ENCODE data around the gene SEMA5A. TPM values are rescaled to one million over a fixed set of nuclear protein-coding genes. Genes with fewer than 3 reads are reported as not detected.

Gene SEMA5A
- total and polyA plus RNA-seq, 2 donors (not counting 1 experiment from before 2014, with no cell fraction given): not detected

- Histone ChIP-seq H2AFZ (ENCODE audit: insufficient read depth, low read depth, low read length, poor library complexity, severe bottlenecking) (no peak overlapping the region), H3K79me2 (ENCODE audit: control insufficient read depth, insufficient read depth, low read length) (no peaks in the 10 kb centered on the region), H3K9me3 (ENCODE audit: control extremely low read depth in 1 of 3, control insufficient read depth in 2 of 3, insufficient read depth in 1 of 3, low read length in 2 of 3) (no peaks in the 10 kb centered on the region), H3K27ac (ENCODE audit: low read length in 2 of 2) (no peak overlapping the region), H3K4me3 (ENCODE audit: control extremely low read depth in 1 of 5, extremely low read depth in 1 of 5, insufficient read depth in 1 of 5, low read depth in 2 of 5, low read length in 4 of 5) (no peak overlapping the region), H3K4me2 (replicated peaks; ENCODE audit: low read depth, low read length, poor library complexity, severe bottlenecking) (no peak overlapping the region), H3K36me3 (replicated peaks in 1 of 2; ENCODE audit: control extremely low read depth in 1 of 2, control insufficient read depth in 1 of 2, extremely low read depth in 1 of 2, insufficient read depth in 2 of 2, low read length in 1 of 2) (no peaks in the 10 kb centered on the region), H3K27me3 (replicated peaks in 1 of 4; ENCODE audit: control extremely low read depth in 1 of 4, control insufficient read depth in 3 of 4, insufficient read depth in 4 of 4, low read length in 3 of 4) (no peaks in the 10 kb centered on the region), H3K4me1 (ENCODE audit: control insufficient read depth in 2 of 2, insufficient read depth in 2 of 2, low read length in 2 of 2) (no peaks in the 10 kb centered on the region), H4K20me1 (ENCODE audit: control insufficient read depth, insufficient read depth, low read length, poor library complexity, severe bottlenecking) (no peaks in the 10 kb centered on the region), H3K9ac (ENCODE audit: low read length) (no peak overlapping the region)
- POLR2A ChIA-PET: no interaction called here
- DNase-seq (no peak), ATAC-seq (ENCODE audit: low read depth) (no peak)
- no peaks in the 10 kb centered on the region for H3K9me3 Mint-ChIP-seq (ENCODE audit: insufficient read depth)
- 77% methylated on average over 5 of the region's 6 CpGs for WGBS (ENCODE audit: insufficient coverage)
- intact Hi-C loops (cut with micrococcal nuclease): no loop called here
- H3K27me3 Mint-ChIP-seq: no peaks in the 10 kb centered on the region
- H3K4me1 Mint-ChIP-seq: no peaks in the 10 kb centered on the region
- H3K4me3 Mint-ChIP-seq: no peak overlapping the region
- H3K27ac Mint-ChIP-seq: no peak overlapping the region
- CTCF ChIA-PET: no interaction called here
- TF ChIP-seq CTCF (IDR thresholded peaks at IDR 0.05) (no peak), EZH2 (IDR thresholded peaks at IDR 0.05; ENCODE audit: borderline replicate concordance, insufficient read depth, low read depth, low read length, poor library complexity, severe bottlenecking) (no peak)
These were observed 151.7 kb downstream of the SEMA5A start for GRCh38 chr5:9394221-9394620.

- DNase-seq (no peak), ATAC-seq (ENCODE audit: low read depth) (no peak)
- Histone ChIP-seq H3K4me3 (ENCODE audit: control extremely low read depth in 1 of 5, extremely low read depth in 1 of 5, insufficient read depth in 1 of 5, low read depth in 2 of 5, low read length in 4 of 5) (no peak overlapping the region), H3K4me2 (replicated peaks; ENCODE audit: low read depth, low read length, poor library complexity, severe bottlenecking) (no peak overlapping the region), H3K27ac (ENCODE audit: low read length in 2 of 2) (no peak overlapping the region), H3K27me3 (replicated peaks in 1 of 4; ENCODE audit: control extremely low read depth in 1 of 4, control insufficient read depth in 3 of 4, insufficient read depth in 4 of 4, low read length in 3 of 4) (no peaks in the 10 kb centered on the region), H3K4me1 (ENCODE audit: control insufficient read depth in 2 of 2, insufficient read depth in 2 of 2, low read length in 2 of 2) (no peaks in the 10 kb centered on the region), H2AFZ (ENCODE audit: insufficient read depth, low read depth, low read length, poor library complexity, severe bottlenecking) (no peak overlapping the region), H3K9me3 (ENCODE audit: control extremely low read depth in 1 of 3, control insufficient read depth in 2 of 3, insufficient read depth in 1 of 3, low read length in 2 of 3) (no peaks in the 10 kb centered on the region), H3K9ac (ENCODE audit: low read length) (no peak overlapping the region), H4K20me1 (ENCODE audit: control insufficient read depth, insufficient read depth, low read length, poor library complexity, severe bottlenecking) (no peaks in the 10 kb centered on the region), H3K79me2 (ENCODE audit: control insufficient read depth, insufficient read depth, low read length) (no peaks in the 10 kb centered on the region), H3K36me3 (replicated peaks in 1 of 2; ENCODE audit: control extremely low read depth in 1 of 2, control insufficient read depth in 1 of 2, extremely low read depth in 1 of 2, insufficient read depth in 2 of 2, low read length in 1 of 2) (no peaks in the 10 kb centered on the region)
- no peaks in the 10 kb centered on the region for H3K9me3 Mint-ChIP-seq (ENCODE audit: insufficient read depth)
- CTCF ChIA-PET: no interaction called here
- intact Hi-C loops (cut with micrococcal nuclease): no loop called here
- no peak overlapping the region for H3K4me3 Mint-ChIP-seq
- no peaks in the 10 kb centered on the region for H3K27me3 Mint-ChIP-seq
- H3K4me1 Mint-ChIP-seq: no peaks in the 10 kb centered on the region
- TF ChIP-seq CTCF (IDR thresholded peaks at IDR 0.05) (no peak), EZH2 (IDR thresholded peaks at IDR 0.05; ENCODE audit: borderline replicate concordance, insufficient read depth, low read depth, low read length, poor library complexity, severe bottlenecking) (no peak)
- no peak overlapping the region for H3K27ac Mint-ChIP-seq
- POLR2A ChIA-PET: no interaction called here
- WGBS (ENCODE audit: insufficient coverage): no CpG with 5 or more reads among the region's 1 CpG
These were observed 153.2 kb downstream of the SEMA5A start for GRCh38 chr5:9392625-9393024.

All from B cell (primary cell).